Stimulated activated CD4-positive, alpha-beta T cell treated with anti-CD3 and anti-CD28 coated beads, TNF-alpha, amount 100 ng/mL, for 48 hours (primary cell): Measurements from ENCODE around the gene PEX16.

ENCODE experiments used
- DNase-seq, 3 donors: peaks; one replicate each; pipeline ENCODE4 v3.0.0-alpha.2; 2020; ENCODE audit warnings: low read depth in 3 of 3

The PEX16 gene

DNA sequence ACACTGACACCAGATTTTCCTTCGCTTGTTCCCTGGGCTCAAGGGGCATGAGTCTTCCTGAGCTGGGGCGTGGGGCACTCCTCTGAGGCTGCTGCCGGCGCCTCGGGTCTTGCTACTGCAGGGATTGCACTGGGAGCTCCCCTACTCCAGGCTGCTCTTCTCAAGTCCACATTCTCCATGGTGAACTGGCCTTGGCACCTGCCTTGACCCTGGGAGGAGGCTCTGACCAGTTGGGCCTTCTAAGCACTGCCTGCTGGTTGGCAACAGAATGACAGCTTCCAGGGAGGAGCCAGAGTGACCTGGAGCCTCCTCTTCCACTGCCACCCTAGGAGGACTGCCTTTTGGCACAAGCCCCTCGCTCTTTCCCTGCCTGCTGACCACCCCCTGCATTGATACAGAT lies 20.1 kb downstream of the PEX16 start:
- no peak for DNase-seq

DNA sequence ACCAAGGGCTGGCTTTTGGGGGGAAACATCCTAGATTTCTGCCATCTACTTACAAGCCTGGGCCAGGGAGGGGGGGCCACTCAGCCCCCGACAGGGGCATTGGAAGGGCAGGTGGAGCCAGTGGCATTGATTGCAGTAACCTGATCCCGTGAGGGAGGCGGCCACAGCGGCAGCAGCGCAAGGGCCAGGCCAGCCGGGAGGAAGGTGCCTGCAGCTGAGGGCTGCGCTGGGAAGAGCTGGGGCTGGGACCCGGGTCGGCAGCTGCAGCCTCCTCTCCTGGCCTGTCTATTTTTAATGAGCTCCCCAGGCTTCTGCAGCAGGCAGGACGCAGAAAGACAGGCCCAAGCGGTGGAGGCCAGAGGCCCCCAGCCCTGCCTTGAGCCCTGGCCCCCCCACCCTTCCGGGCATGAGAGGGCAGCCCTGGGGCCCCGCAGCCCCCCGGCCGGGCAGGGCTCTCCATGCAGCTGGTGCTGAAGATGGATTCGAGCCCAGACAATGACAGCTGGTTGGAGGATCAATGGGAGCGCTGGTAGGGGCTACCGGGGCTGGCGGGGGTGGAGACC lies 21.2 kb downstream of the PEX16 start:
- DNase-seq = no peak

DNA sequence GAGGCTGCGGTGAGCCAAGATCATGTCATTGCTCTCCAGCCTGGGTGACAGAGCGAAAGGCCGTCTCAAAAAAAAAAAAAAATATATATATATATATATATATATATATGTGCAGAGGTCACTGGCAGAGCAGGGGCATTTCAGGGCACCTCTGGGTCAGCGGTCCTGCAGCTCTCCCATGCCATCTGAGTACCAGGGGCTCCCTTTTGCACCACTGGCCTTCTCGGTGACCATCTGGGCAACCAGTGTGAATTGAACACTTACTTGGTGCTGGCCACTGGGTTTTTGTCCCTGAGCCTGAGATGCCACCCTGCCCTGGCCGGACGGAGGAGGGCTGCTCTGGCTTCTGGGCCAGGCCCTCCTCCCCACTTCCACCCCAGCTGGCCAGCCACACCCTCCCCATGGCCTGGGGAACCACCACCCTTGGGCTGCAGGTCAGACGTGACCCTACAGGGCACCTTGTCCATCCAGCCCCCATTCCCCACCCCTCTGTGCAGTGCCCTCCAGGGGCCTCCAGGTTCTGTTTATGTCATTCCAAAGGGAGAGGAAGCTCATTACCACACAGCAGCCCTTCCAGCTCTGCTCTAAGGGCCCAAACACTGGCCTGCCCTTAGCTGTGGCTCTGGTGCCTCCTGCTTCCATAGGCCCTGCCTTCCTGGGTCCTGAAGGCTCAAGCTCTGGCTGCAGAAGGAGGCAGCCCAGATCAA lies 22.0 kb downstream of the PEX16 start:
- no peak for DNase-seq

DNA sequence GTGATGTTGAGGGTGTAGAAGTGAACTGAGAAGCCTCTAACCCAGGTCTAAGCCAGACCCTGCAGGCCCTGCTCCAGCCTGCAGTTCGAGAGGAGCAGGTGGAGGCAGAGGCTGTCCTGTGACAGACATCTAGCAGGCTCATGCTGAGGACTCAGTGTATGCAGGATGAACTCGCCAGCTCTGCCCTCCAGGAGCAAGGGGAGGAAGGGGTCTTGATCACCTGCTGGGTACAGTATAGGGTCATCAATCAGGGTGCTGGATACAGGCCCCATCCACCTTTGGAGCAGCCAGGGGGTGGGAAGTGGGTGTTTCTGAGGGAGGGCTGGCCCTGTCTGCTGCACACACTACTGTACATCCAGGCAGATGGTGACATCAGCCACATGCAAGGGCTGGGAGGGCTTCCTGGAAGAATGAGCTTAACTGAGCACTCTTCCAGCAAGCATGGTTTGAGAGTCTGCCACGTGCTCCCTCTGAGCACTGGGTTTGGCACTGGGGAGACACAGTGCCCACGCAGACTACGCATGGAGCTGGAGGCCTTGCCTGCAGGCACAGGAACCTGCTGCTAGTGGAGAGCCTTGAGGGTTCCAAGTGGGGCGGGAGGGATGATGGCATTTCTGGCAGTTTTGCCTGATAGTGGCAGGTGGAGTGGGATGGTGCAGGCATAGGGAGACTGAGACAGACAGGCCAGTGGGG lies 23.0 kb downstream of the PEX16 start:
- DNase-seq = no peak

DNA sequence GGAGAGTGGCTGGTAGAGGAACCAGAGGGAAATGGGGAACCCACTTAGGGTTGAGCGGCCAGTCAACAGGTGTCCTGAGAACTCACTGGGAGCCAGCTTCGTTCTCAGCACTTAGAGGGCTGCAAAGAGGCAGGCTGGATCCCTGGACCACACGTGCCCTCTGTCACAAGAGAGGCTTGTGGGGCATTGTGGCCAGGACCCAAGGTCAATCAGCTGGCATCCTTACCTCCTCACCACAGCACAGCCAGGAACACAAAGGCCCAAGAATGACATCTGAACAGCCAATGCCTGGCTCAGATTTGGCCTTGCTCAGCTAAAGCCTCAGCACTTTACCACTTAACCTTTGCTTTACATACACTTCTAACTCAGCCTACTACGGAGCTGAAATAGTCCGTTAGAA lies 24.8 kb downstream of the PEX16 start:
- no peak for DNase-seq

DNA sequence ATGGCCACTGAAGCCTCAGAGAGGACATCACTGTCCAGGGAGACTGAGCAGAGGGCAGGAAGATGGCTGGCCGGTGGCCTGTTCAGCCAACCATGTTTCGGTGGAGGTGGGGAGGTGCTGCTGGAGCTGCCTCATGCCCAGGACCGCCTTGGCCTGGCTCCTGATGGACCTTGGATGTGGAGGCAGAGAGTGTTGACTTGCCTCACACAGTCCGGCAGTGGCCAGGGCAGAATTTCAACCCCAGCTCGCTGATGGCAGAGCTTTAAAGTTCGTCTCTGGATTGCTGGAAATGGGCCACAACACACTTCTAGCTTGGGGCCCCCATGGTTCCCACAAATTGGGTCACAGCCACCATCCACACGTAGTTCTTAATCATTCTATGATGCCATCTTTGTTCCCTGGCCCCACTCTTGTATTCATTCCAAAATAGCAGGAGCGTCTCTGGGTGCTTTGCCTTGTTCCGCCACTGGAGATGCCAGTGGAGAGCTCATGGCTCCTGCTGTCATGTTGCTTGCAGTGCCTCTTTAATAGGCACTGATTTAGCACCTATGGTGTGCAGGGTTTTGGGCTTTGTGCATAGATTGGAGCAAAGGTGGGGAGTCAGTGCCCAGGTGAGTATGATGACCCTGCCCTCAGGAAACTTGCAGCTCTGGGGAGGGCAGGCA lies 26.7 kb downstream of the PEX16 start:
- no peak for DNase-seq

DNA sequence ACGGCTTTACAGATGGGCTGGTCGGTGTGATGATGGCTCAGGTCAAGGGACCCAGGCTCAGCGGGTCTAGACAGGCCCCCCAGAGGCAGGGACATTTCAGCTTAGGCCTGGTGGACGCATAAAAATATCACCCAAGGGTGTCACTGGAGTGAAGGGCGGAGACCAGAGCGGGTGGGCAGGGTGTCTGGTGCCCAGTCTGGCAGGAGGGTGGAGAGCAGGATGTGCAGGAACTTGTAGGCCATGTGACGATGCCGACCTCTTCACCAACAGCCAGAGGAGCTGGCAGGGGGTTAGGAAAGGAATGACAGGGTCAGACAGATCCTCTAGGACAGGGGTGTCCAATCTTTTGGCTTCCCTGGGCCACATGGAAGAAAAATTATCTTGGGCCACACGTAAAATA lies 27.7 kb downstream of the PEX16 start:
- DNase-seq = no peak

DNA sequence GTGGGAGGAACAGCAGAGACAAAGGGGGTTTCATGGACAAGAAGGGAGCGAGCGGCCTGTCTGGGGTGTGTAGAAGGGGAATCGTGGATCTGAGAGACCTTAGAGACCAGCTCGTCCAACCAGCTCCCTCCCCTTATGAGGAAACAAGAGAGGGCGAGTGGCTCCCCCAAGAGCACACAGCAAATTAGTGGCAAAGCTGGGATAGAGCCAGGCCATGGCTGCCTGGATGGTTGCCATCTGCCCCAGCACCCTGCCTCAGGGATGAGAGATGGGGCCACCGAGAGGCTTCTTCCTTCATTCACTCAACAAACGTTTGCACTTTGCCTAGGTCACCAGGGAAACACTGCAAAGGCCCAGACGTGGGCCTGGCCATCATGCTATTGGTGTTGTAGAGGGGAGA lies 28.1 kb downstream of the PEX16 start:
- DNase-seq = no peak

DNA sequence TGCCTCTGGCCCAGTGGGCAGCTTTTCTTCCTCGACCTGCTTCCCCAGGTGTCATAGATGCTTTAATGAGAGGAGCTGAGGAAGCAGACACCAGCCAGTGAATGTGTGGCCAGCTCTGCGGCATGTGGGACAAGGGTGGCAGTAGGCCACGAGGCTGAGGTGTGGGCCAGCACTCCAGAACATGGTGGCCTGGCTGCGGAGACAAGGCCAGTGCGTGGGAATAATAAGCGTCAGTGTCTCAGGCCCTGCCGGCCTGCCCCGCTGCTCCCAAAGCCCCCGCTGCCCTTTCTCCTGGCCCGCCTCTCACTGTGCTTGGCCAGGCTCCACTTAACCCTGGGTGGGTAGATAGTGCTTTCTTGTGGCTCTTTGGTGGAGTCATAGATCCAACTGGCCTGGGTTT lies 30.1 kb downstream of the PEX16 start:
- no peak for DNase-seq

DNA sequence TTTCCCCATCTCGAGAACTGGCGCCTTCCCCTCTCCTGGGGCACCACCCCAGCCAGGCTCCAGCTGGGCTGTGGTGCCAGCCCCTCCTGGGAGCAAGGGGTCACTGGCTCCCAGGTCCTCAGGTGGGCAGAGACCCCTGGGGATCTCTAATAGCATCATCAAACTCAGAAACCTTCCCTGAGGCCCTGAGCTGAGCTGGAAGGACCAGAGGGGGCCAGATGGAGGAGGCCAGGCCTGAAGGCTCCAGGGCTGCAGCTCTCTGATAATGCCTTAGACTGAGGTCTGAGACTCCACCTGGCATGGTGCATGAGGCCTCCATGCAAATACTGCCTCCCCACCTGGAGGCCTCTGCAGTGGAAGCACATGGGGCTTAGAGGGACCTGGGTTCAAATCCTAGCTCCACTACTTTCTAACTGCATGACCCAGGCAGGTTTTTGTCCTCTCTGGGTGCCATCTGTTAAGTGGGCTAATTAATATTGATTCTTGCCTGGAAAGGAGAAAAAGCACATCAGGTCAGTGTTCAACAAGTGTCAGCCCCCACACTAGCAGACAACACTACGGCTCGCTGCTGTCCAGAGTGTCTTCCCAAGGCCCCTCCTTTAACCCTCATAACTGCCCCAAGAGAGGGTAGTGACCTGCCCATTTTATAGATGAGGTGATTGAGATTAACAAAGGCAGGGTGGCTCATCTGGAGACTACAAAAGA lies 30.7 kb downstream of the PEX16 start:
- no peak for DNase-seq

DNA sequence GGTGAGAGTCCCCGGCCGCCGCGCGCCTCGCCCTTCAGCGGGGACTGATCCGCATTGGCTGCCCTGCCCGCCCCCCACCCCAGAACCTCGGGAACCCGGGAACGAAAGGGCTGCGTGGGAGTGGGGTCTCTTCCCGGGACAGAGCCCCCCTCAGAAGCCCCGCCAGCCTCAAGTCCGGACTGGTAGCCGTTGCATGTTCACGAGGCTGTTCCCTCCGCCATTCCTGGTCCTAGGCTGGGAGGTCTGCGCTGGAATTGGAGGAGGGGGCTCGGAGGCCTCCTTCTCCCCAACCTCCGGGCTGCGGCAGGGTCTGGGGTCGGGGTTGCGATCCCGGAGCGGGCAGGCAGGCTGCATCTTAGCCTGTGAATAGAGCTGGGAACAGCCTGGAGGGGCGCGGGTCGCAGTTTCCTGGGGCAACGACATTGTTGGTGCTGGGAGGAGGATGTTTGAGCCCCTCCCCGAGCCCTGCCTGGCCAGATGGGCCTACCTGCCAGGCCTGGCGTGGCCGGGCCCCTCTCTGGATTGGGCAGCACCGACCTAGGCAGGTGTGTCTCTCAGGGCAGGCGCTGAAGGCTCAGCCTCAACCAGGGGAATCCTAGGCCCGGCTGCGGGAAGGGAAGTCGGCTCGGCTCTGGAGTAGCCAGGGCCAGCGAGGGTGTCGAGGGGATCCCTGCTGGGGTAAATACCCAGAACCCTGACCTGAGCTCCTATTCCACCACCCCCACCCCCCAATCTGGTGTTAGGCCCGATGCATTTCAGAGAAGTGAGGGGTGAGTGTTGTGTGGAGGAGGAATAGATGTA lies 31.6 kb downstream of the PEX16 start:
- DNase-seq = no peak

DNA sequence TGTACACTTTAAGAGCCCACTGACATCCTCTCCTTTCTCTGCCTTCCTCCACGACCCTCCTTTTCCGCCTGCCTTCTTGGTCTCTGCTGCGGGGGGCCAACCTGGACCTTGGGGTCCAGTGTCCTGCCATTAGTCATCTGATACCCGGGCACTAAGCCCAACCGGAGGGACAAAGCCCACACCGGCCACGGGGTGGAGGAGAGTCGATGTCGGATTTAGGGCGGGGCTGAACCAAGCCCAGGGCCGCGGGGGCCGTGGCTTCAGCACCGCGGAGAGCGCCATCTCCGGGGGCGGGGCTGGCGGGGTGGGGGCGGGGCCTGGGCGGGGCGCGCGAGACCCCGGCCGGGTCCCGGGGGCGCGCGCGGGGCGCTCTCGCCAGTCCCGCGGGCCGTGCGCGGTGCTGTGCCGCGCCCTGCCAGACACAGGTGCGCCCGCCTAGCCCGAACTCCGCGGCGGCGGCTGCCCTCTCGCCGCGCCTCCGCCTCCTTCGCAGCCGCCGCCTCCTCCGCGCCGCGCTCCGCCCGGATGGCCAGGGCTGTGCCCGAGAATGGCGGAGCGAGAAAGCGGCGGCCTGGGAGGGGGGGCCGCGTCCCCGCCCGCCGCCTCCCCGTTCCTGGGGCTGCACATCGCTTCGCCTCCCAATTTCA lies 32.3 kb downstream of the PEX16 start, which contains the start of gene MAPK8IP1:
TSS of gene MAPK8IP1 (plus strand) at position 378 of the 647 bp plus-strand sequence. CDS start at position 548, 170 bp downstream.
- DNase-seq = peak in 2 of 3 donors; percentile 24 to 43

DNA sequence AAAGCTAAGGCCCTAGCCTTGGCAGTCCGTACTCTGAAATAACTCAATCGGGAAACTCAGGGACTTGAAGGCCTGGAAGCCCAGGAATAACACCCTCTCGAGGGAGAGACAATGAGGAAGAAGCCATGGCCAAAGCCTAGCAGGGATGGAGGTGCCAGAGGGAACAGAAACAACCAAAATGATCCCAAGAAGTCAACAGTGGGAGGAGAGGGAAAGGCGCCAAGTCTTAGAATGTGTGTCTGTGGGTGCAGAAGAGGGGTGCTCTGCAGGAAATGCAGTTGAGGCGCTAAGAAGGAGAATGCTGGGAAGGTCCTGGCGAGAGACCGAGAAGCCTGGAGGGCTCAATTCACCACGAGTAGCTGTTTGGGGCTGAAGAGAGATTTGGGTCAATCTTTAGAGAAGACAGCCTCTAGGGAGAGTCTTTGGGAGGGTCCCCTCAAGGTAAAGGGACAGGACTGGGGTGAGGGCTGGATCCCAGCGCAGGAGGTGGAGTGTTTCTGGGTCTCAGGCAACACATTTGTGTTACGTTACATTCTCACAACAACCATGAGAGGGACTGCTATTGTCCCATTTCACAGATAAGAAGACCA lies 33.0 kb downstream of the PEX16 start:
- DNase-seq = no peak

DNA sequence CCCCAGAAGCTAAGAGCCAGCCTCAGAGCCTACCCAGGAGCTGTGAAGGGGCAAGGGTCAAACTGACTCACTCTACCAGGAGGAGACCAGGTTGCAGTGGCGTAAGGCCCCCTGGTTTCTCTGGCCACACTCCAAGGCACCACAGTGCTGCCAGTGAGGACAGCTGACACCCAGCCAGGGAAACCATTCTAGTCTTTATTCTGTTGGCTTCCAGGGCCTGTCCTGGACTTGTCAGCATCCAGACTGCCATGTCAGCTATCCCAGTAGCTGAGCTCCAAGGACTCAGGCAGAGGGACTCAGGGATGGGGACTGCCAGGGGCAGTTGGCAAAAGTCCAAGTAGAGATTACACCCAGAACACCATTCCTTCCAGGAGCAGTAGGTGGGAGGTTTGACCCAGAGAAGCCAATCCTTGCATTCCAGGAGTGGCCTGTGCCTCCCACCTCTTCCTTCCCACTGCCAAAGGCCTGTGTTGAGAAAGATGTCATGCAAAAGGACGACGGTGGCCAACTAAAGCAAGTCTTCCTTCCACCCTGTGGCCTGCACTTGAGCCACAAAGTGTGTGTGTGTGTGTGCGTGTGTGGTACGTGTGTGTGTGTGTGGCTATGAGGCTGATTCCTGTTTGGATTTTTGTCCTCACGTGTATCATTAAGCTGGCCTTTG lies 35.8 kb downstream of the PEX16 start:
- no peak for DNase-seq

DNA sequence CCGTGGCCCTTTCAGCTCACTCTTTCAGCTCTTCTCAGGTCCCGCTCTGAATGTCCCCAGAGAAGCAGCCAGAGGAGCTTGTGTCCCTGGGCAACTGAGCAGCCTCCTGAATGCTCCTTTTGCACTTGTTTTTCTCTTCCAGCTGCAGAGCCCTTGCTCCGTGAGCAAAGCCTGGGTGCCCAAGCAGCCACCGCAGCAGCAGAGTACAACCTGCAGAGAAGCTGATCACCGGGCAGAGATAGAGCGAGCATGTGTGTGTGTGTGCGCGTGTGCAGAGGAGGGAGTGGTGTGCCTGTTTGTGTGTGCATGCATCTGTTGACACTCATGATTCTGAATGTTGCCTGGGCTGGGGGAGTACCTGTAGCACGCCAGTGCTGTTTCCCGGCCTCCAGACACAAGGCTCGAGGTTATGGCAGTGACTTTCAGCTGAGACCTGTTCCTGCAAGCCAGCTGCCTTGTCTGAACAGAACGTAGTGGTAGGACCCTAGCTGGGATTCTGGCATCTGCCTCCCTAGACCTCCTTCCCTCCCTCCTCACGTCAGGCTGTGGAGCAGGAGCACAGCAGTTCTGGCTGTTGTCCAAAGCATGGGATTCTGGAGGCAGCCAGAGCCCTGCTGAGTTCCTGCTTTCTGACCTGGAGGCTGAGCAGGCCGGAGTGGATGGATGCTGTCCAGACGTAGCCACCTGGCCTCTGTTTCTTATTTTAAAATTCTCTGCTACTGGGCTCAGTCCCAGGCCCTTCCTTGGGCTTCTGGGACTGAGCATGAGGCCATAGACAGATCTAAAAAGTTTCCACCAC lies 36.7 kb downstream of the PEX16 start:
- no peak for DNase-seq

DNA sequence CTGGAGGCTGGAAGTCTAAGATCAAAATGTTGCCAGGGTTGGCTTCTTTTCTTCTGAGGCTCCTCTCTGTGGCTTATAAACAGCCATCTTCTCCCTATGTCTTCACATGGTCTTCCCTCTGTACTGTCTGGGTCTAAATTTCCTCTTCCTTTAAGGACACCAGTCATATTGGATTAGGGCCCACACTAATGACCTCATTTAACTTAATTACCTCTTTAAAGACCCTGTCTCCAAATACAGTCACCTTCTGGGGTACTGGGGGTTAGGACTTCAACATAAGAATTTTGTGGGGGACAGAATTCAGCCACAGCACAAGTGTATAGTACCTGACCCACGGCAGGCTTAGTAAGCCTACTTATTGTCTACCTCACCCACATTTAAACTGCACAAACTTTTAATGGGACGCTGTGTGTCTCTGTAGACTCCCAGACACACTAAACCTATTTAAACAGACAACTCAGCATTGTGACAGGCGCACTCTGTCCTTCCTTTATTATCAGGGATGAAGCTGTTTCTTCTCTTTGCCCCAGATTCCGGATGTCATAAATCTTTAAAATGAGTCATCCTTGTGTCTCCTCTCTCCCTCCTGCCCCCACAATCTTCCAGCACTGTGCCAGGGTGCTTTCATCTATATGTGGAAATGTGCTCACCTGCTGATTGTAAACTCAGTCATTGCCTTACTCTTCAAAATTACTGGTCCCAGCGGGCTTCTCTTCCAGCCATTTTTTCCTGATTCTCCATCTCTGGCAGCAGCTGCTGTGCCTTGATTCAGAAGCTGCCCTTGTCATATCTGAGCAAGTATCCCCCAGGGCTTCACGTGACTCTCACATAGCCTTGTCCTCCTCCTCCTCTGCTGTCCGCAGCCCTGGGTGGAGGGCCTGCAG lies 37.6 kb downstream of the PEX16 start:
- no peak for DNase-seq

DNA sequence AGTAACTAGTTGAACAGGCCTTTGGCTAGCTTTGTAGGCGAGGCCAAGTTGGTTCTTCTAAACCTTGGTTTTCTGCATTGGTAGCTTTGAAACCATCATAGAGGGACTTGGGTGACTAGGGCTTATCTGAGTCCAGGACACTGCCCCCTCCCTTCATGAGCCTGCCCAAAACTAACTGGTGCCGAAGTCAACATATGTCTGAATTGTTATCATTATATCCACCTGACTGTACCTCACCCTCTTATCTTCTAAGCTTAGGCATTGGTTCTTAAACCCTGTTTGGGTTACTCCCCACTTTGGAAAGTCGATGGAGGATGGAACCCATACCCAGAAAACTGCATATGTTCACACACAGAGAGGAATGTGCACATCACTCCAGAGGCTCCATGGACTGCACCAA lies 39.8 kb downstream of the PEX16 start:
- DNase-seq = no peak

DNA sequence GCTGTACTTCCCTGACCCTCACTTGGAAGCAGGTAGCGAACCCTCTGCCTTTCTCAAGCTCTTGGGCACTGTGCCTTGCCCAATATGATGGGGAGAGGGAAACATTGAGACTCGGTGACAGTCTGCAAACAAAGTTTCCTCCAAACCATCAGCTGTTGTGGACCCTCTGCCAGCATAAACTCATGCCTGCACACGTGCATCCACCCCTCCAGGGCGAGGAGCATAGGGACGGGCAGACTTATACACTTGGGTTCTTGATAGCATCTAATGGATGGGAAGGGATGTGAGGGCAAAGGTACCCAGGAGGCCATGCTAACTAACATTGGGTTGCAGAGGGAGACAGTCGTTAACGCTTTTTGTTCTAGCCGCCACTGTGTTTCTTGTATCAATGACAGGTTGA lies 40.5 kb downstream of the PEX16 start:
- DNase-seq = no peak
